ENCODE results near the gene ANKRD36C.
"Not testable (repeated sequence)": the region's sequence is repeated elsewhere in the genome, so short reads cannot be mapped to it uniquely, and the experiment has no call there.

Gene ANKRD36C

GRCh38 chr2:96008051-96008450, 16.4 kb upstream of the ANKRD36C start:
- DNase-seq (ENCODE audit: extremely low read depth in 1 of 2, low read depth in 1 of 2) = not testable (repeated sequence)

- not testable (repeated sequence) for DNase-seq (ENCODE audit: extremely low read depth in 1 of 2, low read depth in 1 of 2)
These were observed 14.6 kb upstream of the ANKRD36C start for GRCh38 chr2:96006248-96006647.

- DNase-seq (ENCODE audit: extremely low read depth in 1 of 2, low read depth in 1 of 2) = peak; percentile 9 to 10
These were observed 1.1 kb upstream of the ANKRD36C start for GRCh38 chr2:95992520-95993272.

GRCh38 chr2:95992102-95992501, 478 bp upstream of the ANKRD36C start:
- peak in 1 of 2 donors; percentile 11 for DNase-seq (ENCODE audit: extremely low read depth in 1 of 2, low read depth in 1 of 2)

GRCh38 chr2:95990884-95991283, 740 bp downstream of the ANKRD36C start:
- not testable (repeated sequence) for DNase-seq (ENCODE audit: extremely low read depth in 1 of 2, low read depth in 1 of 2)

GRCh38 chr2:95951662-95952061, 40.0 kb downstream of the ANKRD36C start:
- DNase-seq (ENCODE audit: extremely low read depth in 1 of 2, low read depth in 1 of 2) = not testable (repeated sequence)

- DNase-seq (ENCODE audit: extremely low read depth in 1 of 2, low read depth in 1 of 2) = not testable (repeated sequence)
These were observed 43.6 kb downstream of the ANKRD36C start for GRCh38 chr2:95948039-95948438.

- DNase-seq (ENCODE audit: extremely low read depth in 1 of 2, low read depth in 1 of 2) = not testable (repeated sequence)
These were observed 51.7 kb downstream of the ANKRD36C start for GRCh38 chr2:95939947-95940346.

- not testable (repeated sequence) for DNase-seq (ENCODE audit: extremely low read depth in 1 of 2, low read depth in 1 of 2)
These were observed 60.9 kb downstream of the ANKRD36C start for GRCh38 chr2:95930740-95931139.

GRCh38 chr2:95917007-95917406, 74.6 kb downstream of the ANKRD36C start:
- not testable (repeated sequence) for DNase-seq (ENCODE audit: extremely low read depth in 1 of 2, low read depth in 1 of 2)

GRCh38 chr2:95915131-95915530, 76.5 kb downstream of the ANKRD36C start:
- not testable (repeated sequence) for DNase-seq (ENCODE audit: extremely low read depth in 1 of 2, low read depth in 1 of 2)

GRCh38 chr2:95911431-95911830, 80.2 kb downstream of the ANKRD36C start:
- DNase-seq (ENCODE audit: extremely low read depth in 1 of 2, low read depth in 1 of 2) = not testable (repeated sequence)

- not testable (repeated sequence) for DNase-seq (ENCODE audit: extremely low read depth in 1 of 2, low read depth in 1 of 2)
These were observed 97.2 kb downstream of the ANKRD36C start for GRCh38 chr2:95894443-95894842.

- not testable (repeated sequence) for DNase-seq (ENCODE audit: extremely low read depth in 1 of 2, low read depth in 1 of 2)
These were observed 123.7 kb downstream of the ANKRD36C start for GRCh38 chr2:95867929-95868328.

- DNase-seq (ENCODE audit: extremely low read depth in 1 of 2, low read depth in 1 of 2) = not testable (repeated sequence)
These were observed 124.5 kb downstream of the ANKRD36C start for GRCh38 chr2:95867047-95867677.

- DNase-seq (ENCODE audit: extremely low read depth in 1 of 2, low read depth in 1 of 2) = not testable (repeated sequence)
These were observed 129.5 kb downstream of the ANKRD36C start for GRCh38 chr2:95862121-95862520.

- DNase-seq (ENCODE audit: extremely low read depth in 1 of 2, low read depth in 1 of 2) = no peak
These were observed 155.5 kb downstream of the ANKRD36C start for GRCh38 chr2:95836151-95836550.

GRCh38 chr2:95834077-95835013, 157.3 kb downstream of the ANKRD36C start:
- not testable (repeated sequence) for DNase-seq (ENCODE audit: extremely low read depth in 1 of 2, low read depth in 1 of 2)

- DNase-seq (ENCODE audit: extremely low read depth in 1 of 2, low read depth in 1 of 2) = not testable (repeated sequence)
These were observed 167.4 kb downstream of the ANKRD36C start for GRCh38 chr2:95824218-95824617.

GRCh38 chr2:95817521-95817920, 174.1 kb downstream of the ANKRD36C start:
- not testable (repeated sequence) for DNase-seq (ENCODE audit: extremely low read depth in 1 of 2, low read depth in 1 of 2)

GRCh38 chr2:95813311-95813710, 178.3 kb downstream of the ANKRD36C start:
- DNase-seq (ENCODE audit: extremely low read depth in 1 of 2, low read depth in 1 of 2) = not testable (repeated sequence)
